HG03175 (cell line): ENCODE measurements around the gene NRXN3.
A peak's percentile ranks its signal among the peaks of the same experiment; 100 is the strongest.
"Not testable (repeated sequence)": the region's sequence is repeated elsewhere in the genome, so short reads cannot be mapped to it uniquely, and the experiment has no call there.

Source experiments
- ATAC-seq: cut with Tn5 transposase; IDR thresholded peaks from one replicate; pipeline ENCODE4 v1.9.1; 2021; ENCODE audit warnings: mild to moderate bottlenecking, moderate library complexity; ENCODE audit not compliant: unreplicated experiment

NRXN3 gene

GRCh38 chr14:78399316-78399889, 229.2 kb downstream of the NRXN3 start:
- ATAC-seq, result no peak

- no peak for ATAC-seq
Observed at GRCh38 chr14:78401866-78402265, 231.7 kb downstream of the NRXN3 start.

- ATAC-seq, result peak; percentile 70
Observed at GRCh38 chr14:78403278-78403815, 233.2 kb downstream of the NRXN3 start.

- ATAC-seq, result no peak
Observed at GRCh38 chr14:78405079-78405856, 235.1 kb downstream of the NRXN3 start.

GRCh38 chr14:78412475-78412874, 242.3 kb downstream of the NRXN3 start:
- no peak for ATAC-seq

GRCh38 chr14:78414172-78414571, 244.0 kb downstream of the NRXN3 start:
- ATAC-seq, result no peak

GRCh38 chr14:78417532-78417931, 247.4 kb downstream of the NRXN3 start:
- ATAC-seq, result no peak

GRCh38 chr14:78424311-78424710, 254.1 kb downstream of the NRXN3 start:
- no peak for ATAC-seq

GRCh38 chr14:78425330-78425729, 255.2 kb downstream of the NRXN3 start:
- ATAC-seq, result no peak

GRCh38 chr14:78425782-78426181, 255.6 kb downstream of the NRXN3 start:
- no peak for ATAC-seq

GRCh38 chr14:78432046-78432445, 261.9 kb downstream of the NRXN3 start:
- no peak for ATAC-seq

- not testable (repeated sequence) for ATAC-seq
Observed at GRCh38 chr14:78437448-78437847, 267.3 kb downstream of the NRXN3 start.

GRCh38 chr14:78440356-78440894, 270.3 kb downstream of the NRXN3 start:
- ATAC-seq, result no peak

GRCh38 chr14:78443834-78444233, 273.7 kb downstream of the NRXN3 start:
- ATAC-seq, result no peak

- ATAC-seq, result no peak
Observed at GRCh38 chr14:78445275-78445674, 275.1 kb downstream of the NRXN3 start.

GRCh38 chr14:78446807-78447206, 276.6 kb downstream of the NRXN3 start:
- no peak for ATAC-seq

- peak; percentile 60 for ATAC-seq
Observed at GRCh38 chr14:78448164-78449094, 278.3 kb downstream of the NRXN3 start.

GRCh38 chr14:78450669-78451318, 280.6 kb downstream of the NRXN3 start:
- ATAC-seq, result no peak

GRCh38 chr14:78451319-78451695, 281.1 kb downstream of the NRXN3 start:
- no peak for ATAC-seq

- ATAC-seq, result peak; percentile 83
Observed at GRCh38 chr14:78455896-78456435, 285.8 kb downstream of the NRXN3 start.
